HepG2 (cell line): ENCODE measurements around the gene ST6GALNAC3. TPM values are rescaled to one million over a fixed set of nuclear protein-coding genes. Genes with fewer than 3 reads are reported as not detected.

Experiments used
- ATAC-seq: fragments of 200-7000 bp; cut with Tn5 transposase; 3 replicates; pipeline ENCODE4 v1.9.1; 2020; ENCODE audit warnings: mild to moderate bottlenecking, moderate library complexity
- BruUV-seq: library from RNA; stranded (reverse); fragments of 400-500 nt; replicated peaks from 2 replicates; lab custom pipeline; 2021; lab: Mats Ljungman, UMichigan
- CTCF ChIA-PET: fragments of 300-600 bp; formaldehyde crosslinking; extraction: SDS; loops from one replicate; lab custom pipeline; 2021; ENCODE audit warnings: low total read pairs, inconsistent platforms, low intra/inter-chr PET ratio; lab: Yijun Ruan, JAX
- POLR2A ChIA-PET: fragments of 350-600 bp; sonication (Branson Sonifier 250); formaldehyde crosslinking; loops from one replicate; lab custom pipeline; 2020; ENCODE audit warnings: antibody characterized with exemption, inconsistent platforms; lab: Yijun Ruan, JAX
- DNase-seq: peaks from one replicate; pipeline ENCODE4 v3.0.0-alpha.2; 2015; ENCODE audit warnings: low spot score
- FAIRE-seq: peaks from 3 replicates; lab custom pipeline; 2011; peaks lifted over from hg19 to GRCh38; lab: Jason Lieb, UNC
- H2AFZ ChIP-seq: one replicate; pipeline ENCODE4 v1.6.1; 2011; ENCODE audit warnings: low read length, inconsistent platforms
- H3K27ac ChIP-seq: fragments of 300-600 bp; 3 replicates; pipeline ENCODE4 v1.8.0; 2011; ENCODE audit warnings: mixed run types, mild to moderate bottlenecking, mixed read lengths, low read length, inconsistent platforms; ENCODE audit not compliant: insufficient read depth; ENCODE audit errors: extremely low read length
- H3K27me3 ChIP-seq, 2 experiments: fragments of 200-600 bp in 1 of 2; 2 replicates in 1 of 2; 3 replicates in 1 of 2; pipeline versions ENCODE4 v1.6.0 to v1.8.0; 2011; ENCODE audit warnings: low read length in 2 of 2, mild to moderate bottlenecking in 2 of 2, moderate library complexity in 2 of 2, inconsistent platforms in 1 of 2; ENCODE audit not compliant: insufficient read depth in 2 of 2, control insufficient read depth in 1 of 2
- H3K36me3 ChIP-seq, 2 experiments: fragments of 200-600 bp in 1 of 2; replicated peaks in 1 of 2; 2 replicates in 1 of 2; 3 replicates in 1 of 2; pipeline versions ENCODE4 v1.5.1 to v1.8.0; 2011; ENCODE audit warnings: low read length in 2 of 2, inconsistent platforms in 1 of 2; ENCODE audit not compliant: insufficient read depth in 2 of 2, control insufficient read depth in 1 of 2
- H3K4me1 ChIP-seq: 2 replicates; pipeline ENCODE4 v1.5.1; 2012; ENCODE audit warnings: low read length, inconsistent platforms; ENCODE audit not compliant: insufficient read depth
- H3K4me2 ChIP-seq: 2 replicates; pipeline ENCODE4 v1.6.0; 2011; ENCODE audit warnings: low read depth, low read length, inconsistent platforms
- H3K4me3 ChIP-seq, 3 experiments: fragments of 200-600 bp in 1 of 3; sonication (generic), shearing (Covaris generic) in 1 of 3; replicated peaks in 1 of 3; 2 replicates each; pipeline ENCODE4 v1.5.1; 2011 to 2016; ENCODE audit warnings: low read length in 3 of 3, inconsistent platforms in 2 of 3, low read depth in 2 of 3, mild to moderate bottlenecking in 2 of 3, control low read depth in 1 of 3, mixed read lengths in 1 of 3; ENCODE audit not compliant: insufficient read depth in 1 of 3
- H3K79me2 ChIP-seq: one replicate; pipeline ENCODE4 v1.6.1; 2011; ENCODE audit warnings: low read length, inconsistent platforms; ENCODE audit not compliant: insufficient read depth
- H3K9ac ChIP-seq: 2 replicates; pipeline ENCODE4 v1.6.0; 2011; ENCODE audit warnings: mild to moderate bottlenecking, low read depth, low read length, inconsistent platforms; ENCODE audit not compliant: insufficient read depth
- H3K9me3 ChIP-seq: 2 replicates; pipeline ENCODE4 v1.5.1; 2012; ENCODE audit warnings: mild to moderate bottlenecking, low read length
- H4K20me1 ChIP-seq: 2 replicates; pipeline ENCODE4 v1.6.0; 2011; ENCODE audit warnings: inconsistent platforms, mild to moderate bottlenecking, low read length, moderate library complexity; ENCODE audit not compliant: insufficient read depth
- BHLHE40 ChIP-seq: IDR thresholded peaks from 2 replicates; pipeline ENCODE4 v1.6.1; 2011; ENCODE audit warnings: low read length, improper control_type of control experiment
- DR1 ChIP-seq: sonication (generic); formaldehyde crosslinking; IDR thresholded peaks from 2 replicates; pipeline ENCODE4 v1.8.0; 2021; ENCODE audit warnings: mild to moderate bottlenecking, missing genetic modification reagents, inconsistent platforms
- FOXM1 ChIP-seq: sonication (generic); formaldehyde crosslinking; IDR thresholded peaks from 2 replicates; pipeline ENCODE4 v1.5.0; 2020; ENCODE audit warnings: missing genetic modification reagents
- FOXO4 ChIP-seq: sonication (generic); formaldehyde crosslinking; conservative IDR thresholded peaks from 2 replicates; pipeline ENCODE4 v1.8.1; 2023; ENCODE audit warnings: missing genetic modification reagents
- HNRNPK ChIP-seq: fragments of 200-400 bp; formaldehyde crosslinking; IDR thresholded peaks from 2 replicates; pipeline ENCODE4 v1.6.1; 2018; ENCODE audit warnings: low read length, low read depth, moderate library complexity, mild to moderate bottlenecking; ENCODE audit not compliant: poor library complexity, severe bottlenecking
- HOXA7 ChIP-seq: sonication (generic); formaldehyde crosslinking; IDR thresholded peaks from 2 replicates; pipeline ENCODE4 v1.8.1; 2022; ENCODE audit warnings: mild to moderate bottlenecking, missing genetic modification reagents, moderate library complexity
- KAT7 ChIP-seq: IDR thresholded peaks from 2 replicates; pipeline ENCODE4 v1.6.1; 2018; ENCODE audit warnings: borderline replicate concordance, missing compliant biosample characterization
- MED13 ChIP-seq: sonication (generic); formaldehyde crosslinking; IDR thresholded peaks from 2 replicates; pipeline ENCODE4 v1.5.0; 2020; ENCODE audit warnings: missing genetic modification reagents
- MYNN ChIP-seq: sonication (generic); formaldehyde crosslinking; IDR thresholded peaks from 2 replicates; pipeline ENCODE4 v1.4.0; 2020; ENCODE audit warnings: mild to moderate bottlenecking, low read depth, missing genetic modification reagents
- PHB2 ChIP-seq: fragments of 450-650 bp; IDR thresholded peaks from 2 replicates; pipeline ENCODE4 v1.6.1; 2018; ENCODE audit not compliant: partially characterized antibody
- PHF20 ChIP-seq: sonication (generic); formaldehyde crosslinking; IDR thresholded peaks from 2 replicates; pipeline ENCODE4 v1.5.0; 2020; ENCODE audit warnings: mild to moderate bottlenecking, missing genetic modification reagents
- SATB2 ChIP-seq: sonication (generic); formaldehyde crosslinking; IDR thresholded peaks from 2 replicates; pipeline ENCODE4 v1.5.0; 2020; ENCODE audit warnings: missing genetic modification reagents
- ZNF34 ChIP-seq: sonication (generic); formaldehyde crosslinking; IDR thresholded peaks from 2 replicates; pipeline ENCODE4 v1.4.0; 2020; ENCODE audit warnings: mild to moderate bottlenecking, missing genetic modification reagents, borderline replicate concordance
- ZNF468 ChIP-seq: sonication (generic); formaldehyde crosslinking; IDR thresholded peaks from 2 replicates; pipeline ENCODE4 v1.8.0; 2022; ENCODE audit warnings: mild to moderate bottlenecking, moderate library complexity, missing genetic modification reagents
- ZNF572 ChIP-seq: sonication (generic); formaldehyde crosslinking; IDR thresholded peaks from 2 replicates; pipeline ENCODE4 v1.5.1; 2020; ENCODE audit warnings: mild to moderate bottlenecking, missing genetic modification reagents
- ZNF644 ChIP-seq: IDR thresholded peaks from 2 replicates; pipeline ENCODE4 v1.6.1; 2016; ENCODE audit warnings: low read depth
- ZNF776 ChIP-seq: sonication (generic); formaldehyde crosslinking; IDR thresholded peaks from 2 replicates; pipeline ENCODE4 v1.4.0; 2020; ENCODE audit warnings: mild to moderate bottlenecking, missing genetic modification reagents
- ZNF792 ChIP-seq: IDR thresholded peaks from 2 replicates; pipeline ENCODE4 v1.6.1; 2016
- WGBS: methylation state at CpG from one replicate; pipeline ENCODE4 v1.1.6; 2017; ENCODE audit warnings: low lambda C conversion rate; 5-methylcytosine and 5-hydroxymethylcytosine counted together
- in situ Hi-C: cut with HindIII; loops from 2 replicates; pipeline ENCODE4 v1.10.0; 2017; ENCODE audit warnings: low pct_unique_long_range_greater_than_20kb; ENCODE audit not compliant: extremely low pct_ligation_motif_present
- intact Hi-C: fragments of 100-400 bp; cut with micrococcal nuclease; formaldehyde crosslinking; loops from one replicate; pipeline ENCODE4 v1.10.0; 2022; ENCODE audit not compliant: unreplicated experiment
- polyA plus RNA-seq, 8 experiments: library from polyadenylated mRNA; depleted of rRNA in 3 of 8; stranded (reverse) in 7 of 8; unstranded in 1 of 8; fragments of >200 nt; fragmentation: Illumina TruSeq in 4 of 8; extraction: Trizol in 4 of 8; gene quantifications; 2 replicates each; pipeline versions ENCODE4 v1.2.1 to v1.2.3, GENCODE V29; 2011 to 2016; ENCODE audit warnings: low read depth in 4 of 8, missing spikeins in 1 of 8, mixed read lengths in 1 of 8; ENCODE audit not compliant: insufficient read depth in 1 of 8
- total RNA-seq, 5 experiments: library from RNA; depleted of rRNA; stranded (reverse); fragments of >200 nt; fragmentation: Illumina TruSeq; extraction: Trizol; gene quantifications; 2 replicates each; pipeline ENCODE4 v1.2.3, GENCODE V29; 2016; ENCODE audit warnings: low read depth in 1 of 5

The ST6GALNAC3 gene
- total and polyA plus RNA-seq, 2 of the 13 experiments (the other 11 are each of a cell fraction or from before 2014, with no cell fraction given) = not detected

- TF ChIP-seq FOXO4 (CRISPR knock-in tag) (no peak), ZNF468 (CRISPR knock-in tag) (no peak), ZNF34 (CRISPR knock-in tag) (no peak), FOXM1 (CRISPR knock-in tag) (no peak), ZNF572 (CRISPR knock-in tag) (no peak), PHB2 (no peak), ZNF776 (CRISPR knock-in tag) (no peak), HOXA7 (CRISPR knock-in tag) (no peak), BHLHE40 (no peak)
- H4K20me1 ChIP-seq = no peaks in the 10 kb centered on the region
- no peak overlapping the region for H3K4me2 ChIP-seq
- in situ Hi-C loops (no loop called here), intact Hi-C loops (no loop called here)
- FAIRE-seq (no peak), DNase-seq (no peak), ATAC-seq (no peak)
- no TSS peak for BruUV-seq
- no peak overlapping the region for H3K9ac ChIP-seq
- 26% methylated on average over 2 of the region's 2 CpGs for WGBS
- ChIA-PET CTCF (no interaction called here), POLR2A (no interaction called here)
- H3K27me3 ChIP-seq = no peaks in the 10 kb centered on the region
- no peak overlapping the region for H3K4me3 ChIP-seq
- H3K36me3 ChIP-seq = no peaks in the 10 kb centered on the region
- no peak overlapping the region for H2AFZ ChIP-seq
- no peaks in the 10 kb centered on the region for H3K9me3 ChIP-seq
- H3K27ac ChIP-seq = no peak overlapping the region
- H3K79me2 ChIP-seq = no peaks in the 10 kb centered on the region
- no peaks in the 10 kb centered on the region for H3K4me1 ChIP-seq
Observed at GRCh38 chr1:76267631-76268030, 193.1 kb downstream of the ST6GALNAC3 start.

- ChIA-PET CTCF (no interaction called here), POLR2A (no interaction called here)
- 0% methylated on average over 2 of the region's 2 CpGs for WGBS
- no peak for TF ChIP-seq PHF20
- TF ChIP-seq HNRNPK = no peak
- no peak for TF ChIP-seq MYNN
- TF ChIP-seq MED13 = no peak
- TF ChIP-seq SATB2 (CRISPR knock-in tag) = no peak
- TF ChIP-seq KAT7 = no peak
- no peak for TF ChIP-seq DR1 (CRISPR knock-in tag)
- TF ChIP-seq ZNF792 (CRISPR knock-in tag) = no peak
- TF ChIP-seq ZNF644 = no peak
Observed at GRCh38 chr1:76268341-76268740, 193.8 kb downstream of the ST6GALNAC3 start.

More at GRCh38 chr1:76268341-76268740, 193.8 kb downstream of the ST6GALNAC3 start:
- no peaks in the 10 kb centered on the region for H3K27me3 ChIP-seq
- no peak overlapping the region for H3K9ac ChIP-seq
- no peak overlapping the region for H3K4me3 ChIP-seq
- H3K9me3 ChIP-seq = no peaks in the 10 kb centered on the region
- no peaks in the 10 kb centered on the region for H3K4me1 ChIP-seq
- no peak overlapping the region for H3K27ac ChIP-seq
- no peak overlapping the region for H2AFZ ChIP-seq
- no peak for FAIRE-seq
- no peaks in the 10 kb centered on the region for H4K20me1 ChIP-seq
- in situ Hi-C loops (no loop called here), intact Hi-C loops (no loop called here)
- ATAC-seq = no peak
- DNase-seq = no peak
- BruUV-seq = no TSS peak
- H3K36me3 ChIP-seq = no peaks in the 10 kb centered on the region
- H3K79me2 ChIP-seq = no peaks in the 10 kb centered on the region
- H3K4me2 ChIP-seq = no peak overlapping the region
